GM18519 (cell line): ENCODE data around the gene PLAC1.

Experiments used
- ATAC-seq: cut with Tn5 transposase; IDR thresholded peaks from one replicate; pipeline ENCODE4 v1.9.1; 2021; ENCODE audit warnings: mild to moderate bottlenecking, moderate library complexity; ENCODE audit not compliant: unreplicated experiment, low FRiP score

Gene PLAC1

DNA sequence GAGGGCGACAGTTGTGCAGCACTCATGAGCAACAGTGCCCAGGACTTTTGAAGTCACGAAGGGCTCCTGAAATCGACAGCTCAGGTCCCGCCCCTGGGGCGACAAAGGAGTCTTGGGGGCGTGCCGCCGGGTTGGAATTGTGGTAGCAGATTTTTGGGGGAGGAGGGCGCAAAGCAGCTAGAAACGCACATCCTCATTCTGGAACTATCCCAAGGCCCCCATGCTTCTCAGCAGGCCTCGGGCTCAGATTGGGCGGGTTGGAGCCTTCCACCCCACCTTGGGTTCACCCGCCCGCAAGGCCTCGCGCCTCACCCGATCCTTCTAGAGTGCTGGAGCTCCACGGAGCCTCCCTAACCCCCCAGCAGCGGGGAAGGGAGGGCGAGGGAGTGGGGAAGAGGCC, 112.8 kb downstream of the PLAC1 start:
- no peak for ATAC-seq

- no peak for ATAC-seq
Measured at GRCh38 chrX:134544513-134545151, 113.6 kb downstream of the PLAC1 start.

DNA sequence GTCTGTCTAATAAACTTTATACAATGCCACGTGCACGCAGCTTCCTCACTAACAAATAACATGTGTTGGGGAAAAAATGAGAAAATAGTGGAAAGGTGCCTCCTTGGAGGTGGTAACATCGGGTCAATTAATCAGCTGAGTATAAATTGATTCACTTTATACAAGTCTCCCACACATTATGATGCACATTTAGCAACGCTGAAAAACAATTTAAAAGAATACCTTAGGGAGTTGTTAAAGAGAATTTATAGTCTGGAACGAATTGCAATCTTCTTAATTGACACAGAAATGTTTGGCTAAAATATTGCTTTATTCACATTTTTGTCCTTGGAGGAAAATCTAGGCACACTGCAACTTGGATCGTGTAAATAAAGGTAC, 114.1 kb downstream of the PLAC1 start:
- ATAC-seq: no peak

DNA sequence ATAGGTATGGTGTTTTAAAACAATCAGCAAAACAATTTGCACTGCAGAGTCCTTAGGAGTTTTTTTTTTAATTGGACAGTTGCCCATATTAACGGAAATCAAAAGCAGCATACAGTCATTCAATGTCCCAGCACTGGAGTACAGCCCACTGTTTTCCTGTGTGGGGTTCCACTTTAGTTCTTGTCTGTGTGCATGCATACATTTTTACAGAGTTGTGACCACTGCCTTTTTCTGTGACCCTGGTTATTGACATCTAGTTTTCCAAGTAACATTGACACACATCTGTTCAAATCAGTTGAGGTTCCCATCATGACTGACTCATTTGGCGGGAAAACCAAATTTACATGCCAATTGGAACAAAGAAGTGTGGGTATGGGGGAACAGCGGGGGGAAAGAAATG, 115.0 kb downstream of the PLAC1 start:
- ATAC-seq: no peak

DNA sequence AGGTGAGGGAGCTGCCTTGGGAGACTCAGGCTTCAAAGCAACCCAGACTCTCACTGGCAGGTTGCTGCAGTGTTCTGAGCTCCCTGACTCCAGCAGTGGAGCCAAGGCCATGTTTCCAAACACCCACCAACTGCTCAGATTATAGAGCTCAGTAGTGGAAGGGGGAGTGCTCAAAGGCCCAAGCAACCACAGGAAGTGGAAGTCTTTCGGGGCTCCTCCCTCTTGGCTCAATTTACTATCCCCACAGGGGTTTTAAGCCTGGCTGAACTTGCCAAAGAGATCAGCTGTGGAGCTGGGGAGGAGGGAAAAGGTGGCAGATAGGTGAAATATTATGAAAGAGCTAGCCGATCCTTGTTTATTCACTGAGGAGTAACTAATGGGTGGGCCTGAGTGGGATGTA, 115.8 kb downstream of the PLAC1 start:
- ATAC-seq: no peak

DNA sequence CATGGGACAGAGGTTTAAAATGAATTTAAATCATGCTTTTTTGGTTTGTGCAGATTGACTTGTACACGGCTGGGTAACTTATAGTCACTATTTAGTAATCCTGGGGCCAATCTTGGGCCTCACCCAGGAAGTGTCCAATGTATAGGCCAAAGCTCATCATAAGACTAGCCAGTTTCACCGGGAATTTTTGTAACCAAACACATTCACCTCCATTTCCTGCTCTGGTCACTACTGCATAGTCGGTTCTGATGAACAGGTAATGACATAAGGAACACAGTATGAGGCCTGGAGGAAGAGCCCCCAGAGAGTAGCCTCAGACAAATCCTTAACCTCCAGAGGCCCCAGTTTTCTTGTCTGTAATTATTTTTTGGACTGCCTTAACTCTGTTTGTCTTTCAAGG, 116.4 kb downstream of the PLAC1 start:
- no peak for ATAC-seq

GRCh38 chrX:134538316-134538715, 120.0 kb downstream of the PLAC1 start:
- ATAC-seq: no peak

DNA sequence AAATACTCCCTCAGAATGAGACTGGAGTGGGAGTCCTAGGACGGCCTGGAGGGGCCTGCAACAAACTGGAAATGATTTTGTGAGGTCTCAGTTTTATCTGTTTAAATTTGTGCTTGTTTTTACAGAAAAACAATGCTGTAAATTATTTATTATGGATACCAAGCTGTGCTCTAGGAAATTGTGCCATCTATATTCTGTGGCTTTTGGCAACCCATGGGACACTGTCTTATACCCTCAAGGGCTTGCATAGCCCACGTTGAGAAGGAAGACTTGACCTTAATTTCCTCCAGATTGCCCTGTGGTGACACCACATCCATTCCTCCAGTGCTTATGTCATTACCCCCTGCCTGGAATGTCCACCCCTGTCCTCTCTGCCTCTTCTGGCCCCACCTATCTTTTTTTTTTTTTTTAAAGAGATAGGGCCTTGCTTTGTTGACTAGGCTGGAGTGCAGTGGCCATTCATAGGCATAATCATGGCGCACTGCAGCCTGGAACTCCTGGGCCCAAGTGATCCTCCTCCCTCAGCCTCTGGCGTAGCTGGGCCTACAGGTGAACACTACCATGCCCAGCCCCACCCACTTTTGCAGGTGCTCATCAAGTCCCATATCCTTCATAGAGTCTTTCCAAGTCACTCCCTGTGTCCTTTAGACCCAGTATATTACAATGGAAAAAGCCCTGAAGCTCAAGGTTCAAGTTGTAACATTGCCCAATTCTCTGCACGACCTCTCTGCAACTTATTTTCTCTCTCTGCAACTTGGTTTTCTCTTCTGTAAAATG, 120.9 kb downstream of the PLAC1 start:
- no peak for ATAC-seq

- no peak for ATAC-seq
Measured at GRCh38 chrX:134533952-134534351, 124.3 kb downstream of the PLAC1 start.

GRCh38 chrX:134533352-134533751, 124.9 kb downstream of the PLAC1 start:
- ATAC-seq: no peak

GRCh38 chrX:134530845-134531244, 127.4 kb downstream of the PLAC1 start:
- no peak for ATAC-seq

GRCh38 chrX:134529481-134529880, 128.8 kb downstream of the PLAC1 start:
- ATAC-seq: no peak

GRCh38 chrX:134528960-134529359, 129.3 kb downstream of the PLAC1 start:
- ATAC-seq: no peak

GRCh38 chrX:134526399-134526798, 131.9 kb downstream of the PLAC1 start:
- no peak for ATAC-seq

- ATAC-seq: no peak
Measured at GRCh38 chrX:134525086-134525792, 133.0 kb downstream of the PLAC1 start.

GRCh38 chrX:134524181-134524580, 134.1 kb downstream of the PLAC1 start:
- ATAC-seq: no peak

- no peak for ATAC-seq
Measured at GRCh38 chrX:134520860-134521390, 137.3 kb downstream of the PLAC1 start.
